Activated gamma-delta T cell (primary cell): ENCODE data around the gene MEGF11.

ENCODE experiments used
- DNase-seq: peaks from one replicate; lab custom pipeline; 2025; lab: John Stamatoyannopoulos, UW

MEGF11 gene

GRCh38 chr15:66065325-66065724 is 188.2 kb downstream of the MEGF11 start:
- DNase-seq, result no peak

GRCh38 chr15:66063147-66063546 is 190.4 kb downstream of the MEGF11 start:
- no peak for DNase-seq

- no peak for DNase-seq
Measured at GRCh38 chr15:66057089-66057488, 196.5 kb downstream of the MEGF11 start.

GRCh38 chr15:66053991-66054390 is 199.6 kb downstream of the MEGF11 start:
- DNase-seq, result no peak

GRCh38 chr15:66051833-66052232 is 201.7 kb downstream of the MEGF11 start:
- no peak for DNase-seq

- DNase-seq, result no peak
Measured at GRCh38 chr15:66050264-66050663, 203.3 kb downstream of the MEGF11 start.

- no peak for DNase-seq
Measured at GRCh38 chr15:66049353-66049752, 204.2 kb downstream of the MEGF11 start.

GRCh38 chr15:66047321-66048024 is 206.1 kb downstream of the MEGF11 start:
- no peak for DNase-seq

GRCh38 chr15:66046751-66047150 is 206.8 kb downstream of the MEGF11 start:
- no peak for DNase-seq

- DNase-seq, result no peak
Measured at GRCh38 chr15:66046326-66046725, 207.2 kb downstream of the MEGF11 start.

GRCh38 chr15:66045542-66045941 is 208.0 kb downstream of the MEGF11 start:
- no peak for DNase-seq

- no peak for DNase-seq
Measured at GRCh38 chr15:66044837-66045236, 208.7 kb downstream of the MEGF11 start.

GRCh38 chr15:66043264-66043663 is 210.3 kb downstream of the MEGF11 start:
- no peak for DNase-seq

- no peak for DNase-seq
Measured at GRCh38 chr15:66042624-66043023, 210.9 kb downstream of the MEGF11 start.

GRCh38 chr15:66041276-66041675 is 212.3 kb downstream of the MEGF11 start:
- no peak for DNase-seq

GRCh38 chr15:66040211-66040892 is 213.2 kb downstream of the MEGF11 start:
- no peak for DNase-seq

GRCh38 chr15:66039117-66039871 is 214.3 kb downstream of the MEGF11 start:
- no peak for DNase-seq

- no peak for DNase-seq
Measured at GRCh38 chr15:66038387-66039116, 215.0 kb downstream of the MEGF11 start.

GRCh38 chr15:66036859-66037258 is 216.7 kb downstream of the MEGF11 start:
- no peak for DNase-seq

- DNase-seq, result no peak
Measured at GRCh38 chr15:66035901-66036300, 217.6 kb downstream of the MEGF11 start.

GRCh38 chr15:66033143-66033542 is 220.4 kb downstream of the MEGF11 start:
- DNase-seq, result no peak

- no peak for DNase-seq
Measured at GRCh38 chr15:66032006-66032405, 221.5 kb downstream of the MEGF11 start.
